Ovary (tissue), 1 donor: ENCODE data around the gene SNX25.

ENCODE experiments used
- EP300 ChIP-seq: sonication (generic); formaldehyde crosslinking; IDR thresholded peaks from one replicate; pipeline ENCODE4 v1.6.1; 2017; ENCODE audit warnings: antibody characterized with exemption
- POLR2A ChIP-seq: fragments of 450-650 bp; IDR thresholded peaks from one replicate; pipeline ENCODE4 v1.6.1; 2017; ENCODE audit warnings: antibody characterized with exemption, mild to moderate bottlenecking, moderate library complexity

DNA sequence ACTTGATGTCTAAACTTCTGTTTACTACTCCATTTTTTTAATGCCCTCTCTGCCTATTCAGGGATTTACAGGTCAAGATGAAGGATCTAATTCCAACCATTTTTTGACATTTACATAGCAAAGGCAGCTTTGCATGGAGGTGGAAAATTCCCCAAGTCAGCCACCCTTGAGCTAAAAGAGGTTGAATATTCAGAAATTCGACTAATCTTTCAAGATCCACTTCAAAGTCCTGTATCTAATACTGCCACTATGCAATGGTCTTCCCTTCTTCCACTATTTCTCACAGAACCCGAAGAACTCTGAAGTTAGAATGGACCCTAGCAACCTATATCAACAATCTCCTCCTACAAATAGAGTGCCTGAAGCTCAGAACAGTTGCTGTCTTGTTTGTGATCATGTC lies 27.2 kb upstream of the SNX25 start:
- TF ChIP-seq EP300 (no peak), POLR2A (no peak)
